Naive thymus-derived CD4-positive, alpha-beta T cell (primary cell): ENCODE data around the gene POU3F2. TPM values are rescaled to one million over a fixed set of nuclear protein-coding genes. Genes with fewer than 3 reads are reported as not detected.

Source experiments
- ATAC-seq: fragments of 150-1000 bp; cut with Tn5 transposase; 2 replicates; pipeline ENCODE4 v1.10.0; 2021; ENCODE audit warnings: mild to moderate bottlenecking, moderate library complexity
- CTCF ChIA-PET: fragments of 350-600 bp; sonication (Branson Sonifier 250); formaldehyde crosslinking; loops from one replicate; lab custom pipeline; 2021; ENCODE audit warnings: antibody characterized with exemption; lab: Charles Lee
- POLR2A ChIA-PET: fragments of 350-600 bp; sonication (Branson Sonifier 250); formaldehyde crosslinking; loops from one replicate; lab custom pipeline; 2021; ENCODE audit warnings: antibody characterized with exemption, inconsistent platforms; lab: Charles Lee
- DNase-seq, 9 donors: peaks; one replicate each; pipeline versions ENCODE4 v3.0.0 to v3.0.0-alpha.2; 2020 to 2022; ENCODE audit warnings: mixed read lengths in 1 of 9
- H3K27ac ChIP-seq: one replicate; pipeline ENCODE4 v1.7.0; 2013; ENCODE audit warnings: mild to moderate bottlenecking, low read depth, low read length, moderate library complexity
- H3K27me3 ChIP-seq, 2 donors: one replicate each; pipeline ENCODE4 v1.7.0; 2013; ENCODE audit warnings: low read length in 2 of 2, mild to moderate bottlenecking in 2 of 2, moderate library complexity in 2 of 2; ENCODE audit not compliant: control insufficient read depth in 2 of 2, insufficient read depth in 2 of 2
- H3K36me3 ChIP-seq, 3 experiments: 1 replicate in 2 of 3; 2 replicates in 1 of 3; pipeline ENCODE4 v1.7.0; 2013; ENCODE audit warnings: low read length in 3 of 3, mild to moderate bottlenecking in 3 of 3, moderate library complexity in 1 of 3; ENCODE audit not compliant: insufficient read depth in 3 of 3, control insufficient read depth in 2 of 3
- H3K4me1 ChIP-seq, 2 donors: one replicate each; pipeline ENCODE4 v1.7.0; 2013; ENCODE audit warnings: low read length in 2 of 2, mild to moderate bottlenecking in 2 of 2, moderate library complexity in 1 of 2; ENCODE audit not compliant: control insufficient read depth in 2 of 2, insufficient read depth in 2 of 2
- H3K4me3 ChIP-seq: 2 replicates; pipeline ENCODE4 v1.7.0; 2013; ENCODE audit warnings: mild to moderate bottlenecking, low read length
- H3K9me3 ChIP-seq, 3 experiments: 1 replicate in 2 of 3; 2 replicates in 1 of 3; pipeline ENCODE4 v1.7.0; 2013; ENCODE audit warnings: low read length in 3 of 3; ENCODE audit not compliant: control insufficient read depth in 2 of 3
- H3K27ac Mint-ChIP-seq, 9 donors: one replicate each; pipeline ENCODE4 v1.8.0; 2020 to 2022; ENCODE audit warnings: mixed read lengths in 9 of 9, mild to moderate bottlenecking in 8 of 9, moderate library complexity in 5 of 9, inconsistent platforms in 2 of 9
- H3K27me3 Mint-ChIP-seq, 5 donors: one replicate each; pipeline ENCODE4 v1.8.0; 2021 to 2022; ENCODE audit warnings: mixed read lengths in 5 of 5, mild to moderate bottlenecking in 1 of 5
- H3K36me3 Mint-ChIP-seq, 5 donors: one replicate each; pipeline ENCODE4 v1.8.0; 2020 to 2022; ENCODE audit warnings: mixed read lengths in 5 of 5, mild to moderate bottlenecking in 3 of 5, inconsistent platforms in 1 of 5
- H3K4me1 Mint-ChIP-seq, 7 donors: one replicate each; pipeline ENCODE4 v1.8.0; 2020 to 2022; ENCODE audit warnings: mixed read lengths in 7 of 7, mild to moderate bottlenecking in 3 of 7, inconsistent platforms in 1 of 7
- H3K4me3 Mint-ChIP-seq, 10 donors: one replicate each; pipeline ENCODE4 v1.8.0; 2020 to 2022; ENCODE audit warnings: mild to moderate bottlenecking in 10 of 10, mixed read lengths in 10 of 10, moderate library complexity in 6 of 10, inconsistent platforms in 2 of 10
- H3K9me3 Mint-ChIP-seq, 11 donors: one replicate each; pipeline ENCODE4 v1.8.0; 2020 to 2022; ENCODE audit warnings: mixed read lengths in 11 of 11, mild to moderate bottlenecking in 4 of 11, inconsistent platforms in 1 of 11, moderate library complexity in 1 of 11
- intact Hi-C, 2 donors: fragments of 100-400 bp; cut with micrococcal nuclease; formaldehyde crosslinking; loops; one replicate each; pipeline ENCODE4 v1.15.1; 2023
- polyA plus RNA-seq, 2 donors: library from polyadenylated mRNA; unstranded; fragments of 300-500 nt; fragmentation: Illumina TruSeq; gene quantifications; one replicate each; pipeline ENCODE4 v1.2.3, GENCODE V29; 2021
- total RNA-seq, 6 experiments: library from RNA in 5 of 6; stranded (reverse) in 5 of 6; gene quantifications; 1 replicate in 5 of 6; 2 replicates in 1 of 6; pipeline ENCODE4 v1.2.3 and lab custom pipeline; 2021 to 2026

The POU3F2 gene
- total and polyA plus RNA-seq, 7 experiments from 2014 or later: not detected

GRCh38 chr6:98824902-98825599, 9.3 kb upstream of the POU3F2 start:
- DNase-seq (no peak), ATAC-seq (no peak)
- Mint-ChIP-seq H3K27me3 (peaks cover 82 to 92% (median 91%) of the 10 kb centered on the region in 5 donors), H3K36me3 (peaks cover 0 to 4% (median 0%) of the 10 kb centered on the region in 5 donors), H3K9me3 (peaks cover 0 to 6% (median 0%) of the 10 kb centered on the region in 11 donors), H3K4me3 (peak overlapping the region in 6 of 10 donors; percentile 0 to 75 (median 11)), H3K27ac (peak overlapping the region in 1 of 9 donors; percentile 74), H3K4me1 (peaks cover 16 to 45% (median 31%) of the 10 kb centered on the region in 7 donors)
- no peaks in the 10 kb centered on the region for H3K4me1 ChIP-seq
- H3K36me3 ChIP-seq: no peaks in the 10 kb centered on the region
- no peaks in the 10 kb centered on the region for H3K9me3 ChIP-seq
- H3K4me3 ChIP-seq: no peak overlapping the region
- H3K27ac ChIP-seq: no peak overlapping the region
- ChIA-PET POLR2A (no interaction called here), CTCF (no interaction called here)
- intact Hi-C loops: loop anchor here in 1 of 2 donors (1.0 kb wide), 1 partner anchor 8 kb away; no protein-coding TSS in a partner anchor
- peaks cover 20 to 24% of the 10 kb centered on the region in 2 donors for H3K27me3 ChIP-seq

DNA sequence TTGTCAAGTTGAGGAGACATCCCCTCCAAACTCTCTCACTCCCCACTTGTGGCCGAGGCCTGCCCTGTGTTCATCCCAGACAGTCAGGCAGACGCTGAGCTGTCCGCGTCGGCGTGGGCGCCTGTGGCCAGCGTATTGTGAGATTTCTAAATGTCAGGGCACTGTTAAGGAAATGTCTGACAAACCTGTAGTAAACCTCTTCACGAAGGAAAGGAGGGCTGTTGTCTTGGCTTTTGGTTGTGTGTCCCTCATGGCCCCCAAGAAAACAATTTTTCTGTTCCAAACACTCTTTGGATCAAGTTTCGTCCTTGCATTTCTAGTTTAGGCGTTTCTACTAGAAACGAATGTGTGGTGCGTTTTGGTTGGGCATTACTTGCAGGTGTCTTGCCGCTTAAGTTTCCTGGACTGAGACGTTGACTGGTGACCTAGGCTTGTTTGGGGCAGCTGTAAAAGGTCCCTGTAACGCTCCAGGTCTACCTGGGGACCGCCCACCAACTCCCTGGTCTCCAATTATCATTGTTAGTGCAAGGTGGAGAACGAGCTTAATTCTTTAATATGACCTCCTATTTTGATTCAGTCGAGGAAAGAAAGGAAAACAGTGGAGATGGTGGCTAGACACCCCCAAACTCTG, 8.7 kb upstream of the POU3F2 start:
- intact Hi-C loops: loop anchor here in 1 of 2 donors (1.0 kb wide), 1 partner anchor 8 kb away; no protein-coding TSS in a partner anchor
- peaks cover 82 to 97% (median 94%) of the 10 kb centered on the region in 5 donors for H3K27me3 Mint-ChIP-seq
- no peaks in the 10 kb centered on the region for H3K36me3 ChIP-seq
- H3K27me3 ChIP-seq: peaks cover 27 to 31% of the 10 kb centered on the region in 2 donors
- CTCF ChIA-PET: no interaction called here
- no peaks in the 10 kb centered on the region for H3K9me3 ChIP-seq
- POLR2A ChIA-PET: no interaction called here
- ATAC-seq (no peak), DNase-seq (no peak)
- no peak overlapping the region for H3K4me3 ChIP-seq
- peaks cover 0 to 6% (median 0%) of the 10 kb centered on the region in 11 donors for H3K9me3 Mint-ChIP-seq
- H3K36me3 Mint-ChIP-seq: peaks cover 0 to 4% (median 0%) of the 10 kb centered on the region in 5 donors
- H3K4me1 ChIP-seq: no peaks in the 10 kb centered on the region
- peaks cover 16 to 47% (median 35%) of the 10 kb centered on the region in 7 donors for H3K4me1 Mint-ChIP-seq
- no peak overlapping the region for H3K27ac ChIP-seq
- H3K4me3 Mint-ChIP-seq: peak overlapping the region in 1 of 10 donors; percentile 1
- no peak overlapping the region for H3K27ac Mint-ChIP-seq

- intact Hi-C loops: no loop called here
- peaks cover 82 to 96% (median 90%) of the 10 kb centered on the region in 5 donors for H3K27me3 Mint-ChIP-seq
Observed at GRCh38 chr6:98827295-98828159, 6.8 kb upstream of the POU3F2 start.

DNA sequence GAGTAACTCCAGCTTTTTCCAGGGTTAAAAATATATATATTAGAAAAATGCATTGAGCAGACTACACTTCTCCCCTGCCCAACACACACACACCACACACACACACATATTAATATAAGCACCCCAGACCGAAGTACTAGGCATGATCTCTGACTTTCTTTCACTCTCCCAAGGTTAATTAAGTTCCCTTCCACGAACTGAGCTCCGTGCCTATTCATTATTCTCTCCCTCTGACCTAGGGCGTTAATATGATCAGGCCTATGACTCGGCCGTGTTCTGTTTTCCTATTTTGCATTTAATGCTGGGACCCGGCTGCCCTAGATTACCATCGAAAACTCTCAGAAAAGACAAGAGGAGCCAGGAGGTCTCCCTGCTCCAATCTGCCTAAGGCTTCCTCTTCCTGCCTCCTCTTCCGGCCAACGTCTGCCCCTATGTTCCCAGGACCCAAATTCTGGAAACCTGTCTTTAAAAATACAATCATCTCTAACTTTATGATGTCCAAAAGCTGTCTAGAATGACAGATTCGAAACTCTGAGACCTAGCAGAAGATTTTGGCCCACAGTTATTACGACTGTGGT, 6.1 kb upstream of the POU3F2 start:
- Mint-ChIP-seq H3K9me3 (peaks cover 0 to 6% (median 2%) of the 10 kb centered on the region in 11 donors), H3K4me1 (peaks cover 27 to 72% (median 57%) of the 10 kb centered on the region in 7 donors), H3K36me3 (peaks cover 0 to 4% (median 0%) of the 10 kb centered on the region in 5 donors), H3K4me3 (peak overlapping the region in 4 of 10 donors; percentile 2 to 52 (median 26)), H3K27me3 (peaks cover 85 to 97% (median 88%) of the 10 kb centered on the region in 5 donors), H3K27ac (no peak overlapping the region)
- Histone ChIP-seq H3K27me3 (peaks cover 27 to 41% of the 10 kb centered on the region in 2 donors), H3K27ac (no peak overlapping the region), H3K4me3 (no peak overlapping the region), H3K9me3 (no peaks in the 10 kb centered on the region), H3K4me1 (peaks cover 7 to 14% of the 10 kb centered on the region in 2 donors), H3K36me3 (no peaks in the 10 kb centered on the region)
- POLR2A ChIA-PET: no interaction called here
- CTCF ChIA-PET: no interaction called here
- intact Hi-C loops: no loop called here
- DNase-seq (no peak), ATAC-seq (no peak)

More at GRCh38 chr6:98827295-98828159, 6.8 kb upstream of the POU3F2 start:
- no peak overlapping the region for H3K27ac Mint-ChIP-seq
- peaks cover 19 to 65% (median 51%) of the 10 kb centered on the region in 7 donors for H3K4me1 Mint-ChIP-seq
- no peaks in the 10 kb centered on the region for H3K9me3 ChIP-seq
- no peaks in the 10 kb centered on the region for H3K36me3 ChIP-seq
- no peak for DNase-seq
- no peak overlapping the region for H3K27ac ChIP-seq
- H3K27me3 ChIP-seq: peaks cover 29 to 36% of the 10 kb centered on the region in 2 donors
- H3K36me3 Mint-ChIP-seq: peaks cover 0 to 4% (median 0%) of the 10 kb centered on the region in 5 donors
- no peak overlapping the region for H3K4me3 ChIP-seq
- ChIA-PET CTCF (interaction anchor here (0.8 kb wide), 1 partner anchor 1822 kb away, joined by 4 read pairs; no protein-coding TSS in a partner anchor), POLR2A (no interaction called here)
- peak overlapping the region in 3 of 10 donors; percentile 2 to 52 (median 33) for H3K4me3 Mint-ChIP-seq
- no peak for ATAC-seq
- H3K9me3 Mint-ChIP-seq: peaks cover 0 to 6% (median 2%) of the 10 kb centered on the region in 11 donors
- H3K4me1 ChIP-seq: peaks cover under 1 to 6% of the 10 kb centered on the region in 2 donors

DNA sequence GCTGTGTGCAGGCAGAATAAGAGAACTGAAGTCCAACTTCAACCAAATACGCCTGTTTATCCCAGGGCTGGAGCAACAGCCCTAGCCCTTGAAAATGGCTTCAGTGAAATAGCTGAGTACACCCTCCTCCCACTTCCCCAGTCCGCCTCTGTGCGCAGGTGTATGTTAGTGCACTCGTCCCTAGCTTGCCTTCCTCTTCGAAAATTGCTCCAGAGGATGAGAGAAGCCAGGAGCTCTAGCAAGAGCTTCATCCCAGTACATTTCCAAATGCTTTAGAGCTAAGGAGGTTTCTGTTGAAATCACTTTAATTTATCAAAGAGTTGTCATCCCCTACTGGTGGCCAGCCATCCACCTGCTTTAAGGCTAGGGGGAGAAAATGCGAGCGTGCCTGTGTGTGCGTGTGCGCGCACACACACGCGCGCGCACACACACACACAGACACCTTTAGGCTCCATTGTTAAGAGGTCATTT, 5.4 kb upstream of the POU3F2 start:
- Histone ChIP-seq H3K4me1 (peaks cover 8 to 15% of the 10 kb centered on the region in 2 donors), H3K27me3 (peaks cover 27 to 46% of the 10 kb centered on the region in 2 donors), H3K9me3 (no peaks in the 10 kb centered on the region), H3K36me3 (no peaks in the 10 kb centered on the region), H3K4me3 (no peak overlapping the region), H3K27ac (no peak overlapping the region)
- H3K27ac Mint-ChIP-seq: no peak overlapping the region
- H3K4me3 Mint-ChIP-seq: peak overlapping the region in 3 of 10 donors; percentile 20 to 39 (median 39)
- H3K36me3 Mint-ChIP-seq: peaks cover 0 to 4% (median 0%) of the 10 kb centered on the region in 5 donors
- peaks cover 30 to 72% (median 53%) of the 10 kb centered on the region in 7 donors for H3K4me1 Mint-ChIP-seq
- ChIA-PET CTCF (no interaction called here), POLR2A (no interaction called here)
- H3K9me3 Mint-ChIP-seq: peaks cover 0 to 6% (median 1%) of the 10 kb centered on the region in 11 donors
- no peak for ATAC-seq
- intact Hi-C loops: no loop called here
- DNase-seq: no peak
- peaks cover 85 to 97% (median 88%) of the 10 kb centered on the region in 5 donors for H3K27me3 Mint-ChIP-seq
